Fibroblast of peridontal ligament (primary cell): ENCODE measurements around the gene ING4.
"Not testable (repeated sequence)": the region's sequence is repeated elsewhere in the genome, so short reads cannot be mapped to it uniquely, and the experiment has no call there.

Source experiments
- DNase-seq: peaks from one replicate; pipeline ENCODE4 v3.0.0-alpha.2; 2010; ENCODE audit errors: extremely low read depth

ING4 gene

DNA sequence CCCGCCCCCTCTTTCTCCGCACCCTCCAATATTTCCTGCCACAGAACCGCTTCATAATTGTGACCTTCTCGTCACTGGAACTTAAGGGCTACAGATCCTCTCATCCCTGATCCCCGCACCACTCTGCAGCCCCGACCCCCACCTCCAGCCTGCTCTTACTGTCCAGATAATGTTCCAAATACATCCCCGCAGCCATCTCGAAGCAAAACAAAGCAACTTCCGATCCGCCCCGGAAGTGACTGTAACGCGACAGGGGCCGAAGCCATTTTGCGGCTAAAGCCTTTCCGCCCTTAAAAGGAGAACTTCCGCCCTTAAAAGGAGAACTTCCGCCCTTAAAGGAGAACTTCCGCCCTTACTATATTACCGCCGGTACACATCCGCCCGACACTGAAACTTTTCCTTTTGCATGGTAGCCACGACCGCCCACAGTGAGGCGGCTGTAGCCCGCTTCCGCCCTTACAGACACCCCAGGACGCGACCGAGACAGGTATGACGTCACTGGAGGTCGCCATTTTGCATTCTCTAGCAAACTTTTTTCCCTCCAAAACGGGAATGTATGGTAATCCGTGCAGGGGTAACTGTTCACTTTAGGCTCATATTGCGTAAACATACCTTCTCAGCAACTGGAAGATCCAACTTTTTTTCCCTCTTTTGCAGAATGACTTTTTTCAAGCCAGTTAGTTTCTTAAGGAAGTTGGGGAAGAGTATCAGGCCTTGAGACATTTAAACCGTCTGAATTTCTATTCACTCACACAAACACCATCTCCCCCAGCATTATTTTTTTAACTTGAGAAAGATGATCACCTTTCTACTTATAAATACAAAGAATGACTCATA lies at the start of gene ING4:
Gene ING4 (minus strand): TSS at position 214 of the 837 bp plus-strand sequence. CDS start 18 bp downstream, at position 196.
- DNase-seq = peak; percentile 99

DNA sequence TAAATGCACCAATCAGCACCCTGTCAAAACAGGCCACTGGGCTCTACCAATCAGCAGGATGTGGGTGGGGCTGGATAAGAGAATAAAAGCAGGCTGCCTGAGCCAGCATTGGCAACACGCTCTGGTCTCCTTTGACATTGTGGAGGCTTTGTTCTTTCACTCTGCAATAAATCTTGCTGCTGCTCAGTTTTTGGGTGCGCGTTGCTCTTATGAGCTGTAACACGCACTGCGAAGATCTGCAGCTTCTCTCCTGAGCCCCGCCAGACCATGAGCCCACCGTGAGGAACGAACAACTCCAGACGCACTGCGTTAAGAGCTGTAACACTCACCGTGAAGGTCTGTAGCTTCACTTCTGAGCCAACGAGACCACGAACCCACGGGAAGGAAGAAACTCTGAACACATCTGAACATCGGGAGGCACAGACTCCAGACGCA lies 46.1 kb upstream of the ING4 start:
- no peak for DNase-seq

DNA sequence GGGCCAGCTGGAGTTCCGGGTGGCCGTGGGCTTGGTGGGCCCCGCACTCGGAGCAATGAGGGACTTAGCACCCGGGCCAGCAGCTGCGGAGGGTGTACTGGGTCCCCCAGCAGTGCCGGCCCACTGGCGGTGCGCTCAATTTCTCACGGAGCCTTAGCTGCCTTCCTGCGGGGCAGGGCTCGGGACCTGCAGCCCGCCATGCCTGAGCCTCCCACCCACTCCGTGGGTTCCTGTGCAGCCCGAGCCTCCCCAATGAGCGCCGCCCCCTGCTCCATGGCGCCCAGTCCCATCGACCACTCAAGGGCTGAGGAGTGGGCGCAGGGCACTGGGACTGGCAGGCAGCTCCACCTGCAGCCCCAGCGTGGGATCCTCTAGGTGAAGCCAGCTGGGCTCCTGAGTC lies 45.4 kb upstream of the ING4 start:
- not testable (repeated sequence) for DNase-seq

DNA sequence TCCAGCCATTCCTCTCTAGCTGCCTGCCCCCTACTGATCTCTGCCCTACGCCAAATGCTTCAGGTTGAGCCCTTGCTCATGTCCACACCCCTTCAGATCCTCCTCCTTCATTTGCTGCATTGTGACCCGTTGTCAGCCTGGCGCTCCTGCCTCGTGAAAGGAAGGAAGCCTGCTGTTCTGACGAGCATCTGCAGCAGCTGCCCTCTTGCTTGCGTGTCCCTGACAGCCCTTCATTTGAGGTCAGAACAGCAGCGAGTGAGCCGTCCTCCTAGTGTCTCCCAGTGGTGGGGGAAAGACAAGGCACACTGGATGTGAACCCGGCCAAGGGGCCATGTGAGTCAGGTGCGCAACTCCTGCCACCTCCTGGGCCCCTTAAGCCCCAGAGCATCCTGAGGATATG lies 40.7 kb upstream of the ING4 start:
- no peak for DNase-seq

DNA sequence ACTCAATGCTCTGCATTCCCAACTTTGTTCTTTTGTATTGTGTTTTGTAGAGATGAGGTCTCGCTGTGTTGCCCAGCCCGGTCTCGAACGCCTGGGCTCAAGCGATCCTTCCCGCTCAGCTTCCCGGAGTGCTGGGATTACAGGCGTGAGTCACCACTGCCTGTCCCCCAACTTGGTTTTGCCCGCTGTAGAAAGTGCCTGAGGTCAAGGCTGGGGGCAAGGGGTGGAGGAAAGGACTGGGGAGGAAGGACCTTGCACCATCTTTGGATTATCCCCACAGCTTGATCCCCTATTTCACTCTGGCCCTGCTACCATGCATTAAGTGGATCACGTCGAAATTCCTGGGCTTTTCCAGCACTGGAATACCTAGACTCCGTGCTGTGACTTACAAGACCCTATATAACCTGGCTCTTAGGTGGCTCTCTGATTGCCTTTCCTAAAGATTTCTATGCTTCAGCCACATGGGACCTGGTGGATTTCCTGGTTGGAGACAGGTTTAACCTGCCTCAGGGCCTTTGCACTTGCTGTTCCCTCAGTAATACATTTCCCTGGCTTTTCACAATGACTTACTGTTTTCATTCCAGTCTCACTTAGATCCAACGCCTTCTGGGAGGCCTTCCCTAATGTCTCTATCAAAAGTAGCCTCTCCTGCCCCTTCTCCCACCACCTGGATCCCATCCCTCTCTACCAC lies 38.3 kb upstream of the ING4 start:
- DNase-seq = no peak

DNA sequence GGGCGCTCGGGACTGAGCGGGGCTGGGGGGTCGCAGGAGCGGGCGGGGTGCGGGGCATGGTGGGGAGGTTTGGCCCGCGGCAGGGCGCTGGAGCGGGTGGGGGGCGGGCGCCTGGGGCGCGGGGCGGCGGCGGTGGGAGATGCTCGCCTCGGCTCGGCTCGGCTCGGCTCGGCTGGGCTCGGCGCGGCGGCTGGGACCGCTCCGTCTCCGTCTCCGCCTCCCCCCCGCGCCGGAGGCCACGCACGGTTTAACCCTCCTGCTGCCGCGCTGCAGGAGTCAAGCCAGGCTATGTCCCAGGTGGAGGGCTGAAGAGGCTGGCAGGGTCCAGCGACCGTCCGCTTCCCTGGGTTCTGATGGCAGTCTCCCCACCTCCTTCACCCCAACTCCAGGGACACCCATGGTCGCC lies 37.7 kb upstream of the ING4 start, which contains the start of gene PIANP:
Gene PIANP (minus strand): TSS at position 170 of the 406 bp plus-strand sequence. CDS start 2,754 bp downstream, outside the sequence.
- DNase-seq = no peak

DNA sequence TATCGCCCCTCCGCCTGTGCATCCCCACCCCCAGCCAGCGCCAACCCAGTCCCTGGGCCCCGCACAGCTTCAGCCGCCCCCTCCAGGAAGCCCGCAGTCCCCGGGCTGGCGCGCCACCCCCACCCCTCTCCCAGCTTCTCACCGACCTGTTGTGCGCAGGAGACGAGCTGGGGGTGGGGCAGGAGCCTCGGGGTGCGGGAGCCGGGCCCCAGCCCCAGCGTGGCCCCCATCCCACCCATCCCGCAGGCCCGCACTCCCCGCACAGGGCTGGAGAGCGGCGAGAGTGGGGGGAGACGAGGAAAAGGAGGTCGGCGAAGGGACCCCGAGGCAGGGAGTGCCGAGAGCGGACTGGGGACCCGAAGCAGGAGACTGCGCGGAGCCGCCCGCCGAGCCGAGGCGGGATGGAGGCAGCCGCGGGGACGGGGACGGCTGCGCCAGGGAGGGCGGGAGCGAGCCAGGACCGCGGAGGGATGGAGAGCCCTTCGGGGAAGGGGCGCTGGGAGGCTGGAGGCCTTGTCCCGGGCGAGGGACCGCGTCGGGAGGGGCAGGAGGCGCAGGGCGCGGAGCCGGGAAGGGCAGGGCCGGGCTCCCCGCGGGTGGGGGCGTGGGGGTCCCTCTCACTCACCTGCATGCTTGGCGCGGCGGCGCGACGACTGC lies 37.2 kb upstream of the ING4 start:
- DNase-seq = no peak

DNA sequence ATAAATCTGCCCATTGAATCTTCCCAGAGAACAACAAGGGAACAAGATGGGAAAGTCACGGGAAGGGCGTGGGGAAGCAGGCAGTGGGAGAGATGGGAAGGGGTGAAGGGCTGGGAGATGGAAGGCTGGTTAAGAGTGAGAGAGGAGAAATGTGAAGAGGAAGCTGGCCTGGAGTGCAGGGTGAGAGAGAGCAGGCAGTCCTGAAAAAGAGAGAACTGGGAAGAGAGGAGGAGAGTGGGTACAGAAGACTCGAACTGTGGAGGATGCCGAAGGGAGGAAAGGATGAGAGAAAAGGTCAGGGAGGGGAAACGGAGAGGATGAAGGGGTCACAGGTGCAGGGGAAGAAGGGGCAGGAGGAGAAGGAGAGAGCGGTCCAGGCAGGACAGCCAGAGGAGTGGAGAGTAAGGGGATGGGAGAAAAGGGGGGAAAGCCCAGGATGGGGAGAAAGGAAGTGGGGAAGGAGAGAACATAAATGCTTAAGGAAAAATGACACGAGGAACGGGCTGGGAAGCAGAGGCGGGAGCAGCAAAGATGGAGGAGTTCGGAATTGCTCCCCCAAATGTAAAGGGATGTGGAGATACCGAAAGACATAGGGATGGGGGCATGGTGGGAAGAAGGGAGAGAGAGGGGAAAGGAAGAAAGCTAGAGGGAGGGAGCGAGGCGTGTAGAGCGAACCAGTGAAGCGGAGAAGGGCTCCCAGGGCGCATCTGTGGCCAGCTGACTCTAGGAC lies 36.5 kb upstream of the ING4 start:
- no peak for DNase-seq

DNA sequence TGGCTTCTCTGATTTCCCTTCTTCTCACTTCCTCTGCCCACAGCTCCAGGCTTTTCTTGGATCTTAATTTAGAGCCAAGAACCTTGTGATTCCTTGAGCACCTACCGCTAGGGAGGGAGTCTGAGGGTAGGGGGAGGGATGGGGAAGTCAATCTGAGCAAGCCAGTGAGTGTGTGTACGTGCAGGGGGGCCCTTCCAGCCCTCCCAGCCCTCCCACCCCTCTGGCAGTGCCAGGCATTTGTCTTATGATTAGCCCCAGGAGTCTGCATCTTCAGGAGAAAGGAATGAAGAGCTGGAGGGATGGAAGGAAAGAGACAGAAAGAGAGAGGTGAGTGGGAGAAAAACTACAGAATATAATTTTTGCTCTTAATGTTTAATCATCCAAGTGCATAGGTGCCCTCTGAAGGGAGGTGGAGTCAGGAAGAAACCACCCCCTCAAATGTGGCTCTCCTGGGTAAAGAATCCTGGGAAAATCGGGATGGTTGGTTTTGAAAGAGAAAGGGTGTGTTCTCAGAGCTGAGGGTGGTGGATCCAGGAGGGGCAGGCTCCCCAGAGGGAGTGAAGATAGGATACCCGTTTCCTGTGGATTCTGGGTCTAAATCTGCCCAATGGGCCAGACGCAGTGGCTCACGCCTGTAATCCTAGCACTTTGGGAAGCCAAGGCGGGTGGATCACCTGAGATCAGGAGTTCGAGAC lies 35.6 kb upstream of the ING4 start:
- DNase-seq = no peak

DNA sequence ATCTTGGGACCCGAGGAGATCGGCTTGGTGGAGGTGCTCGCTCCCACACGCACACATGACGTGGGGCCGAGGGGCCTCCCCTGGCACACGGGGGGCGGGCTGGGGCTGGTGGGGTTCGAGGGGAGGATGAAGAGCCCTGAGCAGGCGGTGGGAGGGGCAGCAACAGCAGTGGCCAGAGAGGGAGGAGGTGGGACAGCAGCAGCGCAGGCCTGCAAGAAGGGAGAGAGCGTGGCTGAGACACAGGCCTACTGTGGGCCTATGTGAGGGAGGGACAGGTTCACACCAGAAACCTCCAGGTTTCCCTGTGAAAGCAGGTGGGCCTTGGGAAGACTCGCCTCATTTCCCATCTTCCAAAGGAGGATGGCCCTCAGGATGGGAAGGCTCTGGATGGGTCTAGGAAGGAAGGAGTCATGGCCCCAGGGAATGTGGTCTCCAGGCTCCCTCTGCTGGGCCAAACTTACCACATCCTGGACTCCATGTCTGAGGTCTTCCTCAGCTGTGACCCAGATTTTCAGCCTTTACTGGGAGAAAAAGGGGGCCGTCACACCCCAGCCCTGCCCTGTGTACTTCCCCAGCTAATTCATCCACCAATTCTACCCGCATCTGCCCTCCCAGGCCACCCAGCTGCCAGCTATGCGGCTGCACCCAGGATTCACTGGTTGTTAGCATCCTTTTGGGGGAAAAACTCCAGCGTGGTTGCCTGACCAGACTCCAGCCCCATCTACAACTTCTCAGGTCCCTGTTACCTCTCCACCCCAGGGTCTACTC lies 34.8 kb upstream of the ING4 start:
- peak; percentile 68 for DNase-seq

DNA sequence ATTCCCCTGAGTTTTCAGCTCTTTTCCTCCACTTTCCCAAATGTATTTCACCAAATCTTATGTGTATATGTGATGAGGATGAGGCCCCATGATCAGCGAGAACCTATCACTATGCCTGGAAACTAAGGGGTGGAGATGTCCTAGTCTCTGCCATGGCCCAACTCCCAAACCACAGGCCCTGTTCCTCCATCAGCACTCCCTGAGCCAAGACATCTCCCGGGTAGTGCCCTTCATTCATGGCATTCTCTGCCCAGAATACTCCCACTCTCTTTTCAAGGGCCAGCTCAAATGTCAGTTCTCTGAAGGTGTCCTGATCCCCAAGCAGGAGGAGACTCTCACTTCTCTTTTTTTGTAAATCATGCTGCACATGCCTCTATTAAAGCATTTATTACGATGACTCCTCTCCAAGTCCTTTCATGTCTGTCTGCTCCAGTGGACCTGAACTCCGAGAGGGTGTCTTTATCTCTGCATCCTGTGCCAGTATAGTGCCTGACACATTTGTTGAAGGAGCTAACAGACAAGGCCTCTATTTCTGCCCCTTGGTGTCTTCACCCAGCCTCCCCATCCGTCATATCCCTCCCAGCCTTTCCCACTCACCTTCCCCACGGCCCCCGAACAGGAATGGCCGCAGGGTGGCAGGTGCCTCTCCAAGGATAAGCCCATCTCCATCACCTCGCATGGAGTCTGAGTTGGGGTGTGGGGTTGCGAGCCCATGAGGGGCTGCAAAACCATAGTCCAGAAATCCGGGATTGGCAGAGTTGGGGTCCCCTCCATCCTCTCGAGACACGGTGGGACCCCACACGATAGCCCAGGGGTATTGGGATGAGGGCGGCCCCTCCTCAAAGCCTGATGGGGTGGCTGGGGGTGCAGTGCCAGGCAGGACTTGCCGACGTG lies 34.0 kb upstream of the ING4 start:
- DNase-seq = no peak

DNA sequence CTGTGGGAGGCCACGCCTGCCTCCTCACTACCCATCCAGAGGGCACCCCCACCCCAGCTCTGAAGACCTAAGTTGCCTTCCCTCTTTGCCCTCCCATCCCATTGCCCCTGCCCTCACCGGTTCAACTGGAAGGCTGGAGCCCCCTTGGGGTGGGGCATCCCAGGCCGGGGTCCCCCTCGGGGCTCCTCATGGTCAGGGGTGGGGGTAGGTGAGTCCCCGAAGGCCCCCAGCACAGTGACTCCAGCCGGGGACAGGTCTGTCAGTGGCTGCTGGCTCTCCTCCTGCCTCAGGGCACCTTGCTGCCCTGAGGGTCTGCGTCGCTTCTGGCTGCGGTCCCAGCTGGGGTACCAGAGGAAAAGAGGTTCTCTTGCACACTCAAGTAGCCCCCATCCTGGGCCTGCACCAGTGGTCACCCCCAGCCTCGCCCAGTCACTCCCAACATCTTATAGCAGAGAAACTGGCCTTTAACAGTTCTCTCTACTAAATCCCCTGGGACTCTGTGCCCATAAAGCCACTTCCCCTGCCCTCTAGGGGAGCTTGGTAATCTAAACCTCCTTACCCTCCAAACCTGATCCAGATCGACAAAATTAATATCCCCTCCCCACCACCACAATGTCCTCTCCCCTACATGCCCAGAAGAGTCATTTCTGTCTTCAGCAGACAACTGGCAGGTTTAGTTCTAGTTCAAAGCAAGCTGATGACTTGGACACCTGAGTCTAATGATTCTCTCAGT lies 32.6 kb upstream of the ING4 start:
- DNase-seq = no peak

DNA sequence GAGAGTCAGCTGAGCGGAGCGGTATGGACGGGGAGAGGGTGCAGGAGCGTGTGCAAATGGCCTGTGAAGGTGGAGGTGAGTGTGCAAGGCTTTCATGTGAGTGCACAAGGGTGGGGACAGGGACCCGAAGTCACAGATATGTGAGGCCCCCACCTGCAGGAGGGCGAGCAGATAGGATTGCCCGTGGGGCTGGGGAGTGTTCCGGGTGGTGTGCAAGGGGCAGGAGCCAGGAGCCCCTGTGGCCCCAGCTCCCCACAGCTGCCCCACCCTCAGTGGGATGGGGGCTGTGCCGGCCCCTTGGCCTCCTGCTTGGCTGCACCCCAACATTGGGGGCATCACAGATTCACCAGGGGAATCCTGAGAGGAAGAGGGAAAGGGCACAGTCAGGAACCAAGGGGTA lies 31.8 kb upstream of the ING4 start:
- DNase-seq = no peak

DNA sequence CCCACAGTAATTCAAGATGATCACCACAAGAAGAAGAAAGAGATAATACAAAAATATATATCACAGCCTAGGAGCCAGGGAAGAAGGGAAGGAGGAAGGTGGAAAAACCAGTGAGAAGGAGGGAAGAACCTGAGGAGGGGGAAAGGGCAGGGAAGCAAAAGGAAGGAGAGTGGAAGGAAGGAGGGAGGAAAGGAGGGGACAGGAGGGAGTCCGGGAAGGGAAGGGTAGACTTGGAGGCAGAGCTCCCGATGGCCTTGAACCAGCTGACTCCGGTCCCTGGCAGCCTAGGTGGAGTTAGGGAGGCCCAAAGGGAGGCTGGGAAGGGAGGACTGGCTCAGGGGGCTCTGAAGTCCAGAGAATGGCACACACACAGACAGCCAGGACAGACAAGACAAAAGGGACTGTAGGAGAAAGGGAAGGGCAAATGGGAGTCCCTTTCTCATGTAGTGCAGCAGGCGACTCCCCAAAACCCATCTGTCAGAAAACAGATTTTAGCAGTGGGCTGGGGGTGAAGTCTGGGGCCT lies 31.0 kb upstream of the ING4 start:
- DNase-seq = no peak

DNA sequence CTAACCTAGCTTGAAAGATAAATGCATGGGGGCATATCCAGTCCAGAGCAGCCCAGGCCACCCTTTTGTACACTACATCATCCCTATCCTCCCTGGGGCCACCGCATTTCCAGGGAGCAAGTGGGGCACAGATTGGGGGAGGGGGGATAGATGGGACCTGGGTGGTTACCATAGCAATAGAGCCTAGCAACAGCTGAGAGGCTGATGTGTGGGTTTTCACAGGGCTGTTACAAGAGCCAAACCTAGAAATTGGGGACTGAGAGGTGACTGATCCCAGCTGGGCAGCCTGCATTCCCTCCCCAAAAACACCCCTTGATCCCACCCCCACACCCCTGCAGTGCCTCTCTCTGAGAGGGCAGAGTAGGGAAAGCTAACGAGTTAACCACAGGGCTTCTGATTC lies 30.0 kb upstream of the ING4 start:
- DNase-seq = no peak

DNA sequence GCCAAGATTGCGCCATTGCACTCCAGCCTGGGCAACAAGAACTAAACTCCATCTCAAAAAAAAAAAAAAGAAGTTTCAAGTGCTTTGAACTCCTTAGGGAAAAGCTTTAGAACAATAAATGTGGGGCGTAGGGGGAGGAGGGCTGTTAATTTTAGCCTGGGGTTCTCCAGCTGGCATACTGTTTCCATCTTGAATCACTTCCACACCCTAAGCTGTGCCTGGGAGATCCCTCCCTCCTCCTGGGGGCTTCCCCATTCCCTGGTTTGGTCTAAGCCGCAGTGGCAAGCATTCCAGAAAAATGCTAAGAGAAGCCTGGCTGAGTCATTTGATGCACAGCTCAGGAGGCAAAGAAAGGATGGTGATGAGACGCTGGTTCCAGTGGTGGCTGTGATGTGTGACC lies 28.6 kb upstream of the ING4 start:
- DNase-seq = peak; percentile 78

DNA sequence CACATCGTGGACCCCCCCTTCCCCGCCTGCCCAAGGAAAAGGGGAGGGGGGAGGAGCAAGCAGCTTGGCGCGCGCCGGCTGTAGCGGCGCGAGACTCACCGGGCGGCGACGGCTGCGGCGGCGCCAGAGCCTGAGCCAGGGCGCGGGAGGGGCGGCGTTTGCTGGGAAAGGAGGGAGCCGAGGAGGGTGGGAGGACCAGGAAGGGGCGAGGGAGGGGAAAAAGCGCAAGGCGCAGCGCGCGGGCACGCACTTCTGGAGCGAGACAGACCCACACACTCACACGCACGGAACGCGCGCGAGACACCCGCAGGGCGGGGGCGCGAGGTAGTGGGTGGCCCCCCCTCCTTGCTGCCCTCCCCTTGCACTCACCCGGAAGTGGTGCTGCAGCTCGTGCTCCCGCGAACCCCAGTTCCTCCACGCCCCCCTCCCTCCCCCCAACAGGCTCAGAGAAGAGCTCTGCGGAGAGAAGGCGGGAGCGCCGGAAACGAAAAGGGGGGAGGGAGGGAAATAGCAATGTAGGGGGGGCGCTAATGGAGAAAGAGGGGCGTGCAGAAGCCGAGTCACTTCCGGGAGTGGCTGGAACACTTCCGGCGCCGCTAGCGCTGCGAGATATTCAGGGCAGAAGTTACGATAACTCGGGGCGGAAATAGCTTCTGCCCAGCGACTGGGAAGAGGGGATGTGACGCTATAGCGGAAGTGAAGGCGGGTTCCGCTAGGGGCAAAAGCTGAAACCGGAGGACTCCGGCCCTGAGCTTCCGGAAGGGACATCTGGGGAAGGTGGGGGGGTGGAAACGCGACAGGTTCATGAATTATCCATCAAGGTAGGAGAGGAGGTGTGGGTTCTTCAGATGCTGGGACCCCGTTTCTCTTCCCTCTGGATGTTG lies 26.3 kb upstream of the ING4 start, which contains the start of gene ZNF384:
Gene ZNF384 (minus strand): TSS at position 377 of the 884 bp plus-strand sequence. CDS start 9,855 bp downstream, outside the sequence.
- peak; percentile 99 for DNase-seq
